HG02678 (cell line): ENCODE data around the gene DUSP2.

Source experiments
- ATAC-seq: cut with Tn5 transposase; IDR thresholded peaks from one replicate; pipeline ENCODE4 v1.9.1; 2021; ENCODE audit warnings: mild to moderate bottlenecking, moderate library complexity; ENCODE audit not compliant: unreplicated experiment

The DUSP2 gene

GRCh38 chr2:96105152-96105915 lies 39.9 kb downstream of the DUSP2 start:
- no peak for ATAC-seq

DNA sequence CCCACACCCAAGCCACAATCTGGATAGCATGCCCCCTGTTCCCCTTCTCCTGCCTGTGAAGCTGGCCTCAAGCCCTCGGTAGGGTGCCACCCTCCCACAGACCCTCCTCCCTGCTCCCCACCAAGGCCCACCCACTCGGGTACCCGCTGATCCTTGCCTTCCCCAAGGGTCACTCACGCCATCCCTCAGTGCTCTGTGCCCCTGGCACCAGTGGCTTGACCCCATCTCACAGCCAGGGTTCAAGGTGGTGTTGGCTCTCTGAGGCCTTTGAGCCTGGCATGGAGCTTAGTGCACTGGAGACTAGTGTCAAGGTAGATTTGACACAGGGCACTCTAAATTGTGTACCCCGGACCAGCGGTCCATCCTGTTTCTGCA lies 40.8 kb downstream of the DUSP2 start:
- no peak for ATAC-seq

- ATAC-seq: no peak
Measured at GRCh38 chr2:96103761-96104486, 41.3 kb downstream of the DUSP2 start.

GRCh38 chr2:96103187-96103601 lies 42.0 kb downstream of the DUSP2 start:
- ATAC-seq: no peak

DNA sequence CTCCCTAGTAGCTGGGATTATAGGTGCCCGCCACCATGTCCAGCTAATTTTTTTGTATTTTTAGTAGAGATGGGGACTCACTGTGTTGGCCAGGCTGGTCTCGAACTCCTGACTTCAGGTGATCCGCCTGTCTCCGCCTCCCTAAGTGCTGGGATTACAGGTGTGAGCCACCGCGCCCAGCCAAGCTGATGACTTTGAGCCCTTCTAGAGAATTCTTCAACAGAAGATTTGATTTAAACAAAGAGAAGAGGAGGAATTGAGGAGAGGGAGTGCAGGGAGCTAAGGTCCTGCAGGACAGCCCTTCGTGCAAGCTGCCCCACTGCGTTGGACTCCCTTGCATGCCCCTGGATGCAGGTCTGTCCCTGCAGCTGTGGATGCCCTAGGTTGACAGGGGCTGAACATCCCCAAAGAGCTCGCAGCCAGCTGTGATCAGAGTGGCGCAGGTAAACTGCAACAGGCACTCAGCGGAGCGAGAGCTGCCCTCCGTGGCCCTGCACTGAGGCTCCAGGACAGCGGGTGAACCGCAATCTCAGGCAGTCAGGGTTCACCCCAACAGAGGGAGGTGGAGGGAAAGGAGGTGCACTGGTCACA lies 42.5 kb downstream of the DUSP2 start:
- ATAC-seq: no peak

GRCh38 chr2:96100893-96101304 lies 44.3 kb downstream of the DUSP2 start:
- no peak for ATAC-seq

DNA sequence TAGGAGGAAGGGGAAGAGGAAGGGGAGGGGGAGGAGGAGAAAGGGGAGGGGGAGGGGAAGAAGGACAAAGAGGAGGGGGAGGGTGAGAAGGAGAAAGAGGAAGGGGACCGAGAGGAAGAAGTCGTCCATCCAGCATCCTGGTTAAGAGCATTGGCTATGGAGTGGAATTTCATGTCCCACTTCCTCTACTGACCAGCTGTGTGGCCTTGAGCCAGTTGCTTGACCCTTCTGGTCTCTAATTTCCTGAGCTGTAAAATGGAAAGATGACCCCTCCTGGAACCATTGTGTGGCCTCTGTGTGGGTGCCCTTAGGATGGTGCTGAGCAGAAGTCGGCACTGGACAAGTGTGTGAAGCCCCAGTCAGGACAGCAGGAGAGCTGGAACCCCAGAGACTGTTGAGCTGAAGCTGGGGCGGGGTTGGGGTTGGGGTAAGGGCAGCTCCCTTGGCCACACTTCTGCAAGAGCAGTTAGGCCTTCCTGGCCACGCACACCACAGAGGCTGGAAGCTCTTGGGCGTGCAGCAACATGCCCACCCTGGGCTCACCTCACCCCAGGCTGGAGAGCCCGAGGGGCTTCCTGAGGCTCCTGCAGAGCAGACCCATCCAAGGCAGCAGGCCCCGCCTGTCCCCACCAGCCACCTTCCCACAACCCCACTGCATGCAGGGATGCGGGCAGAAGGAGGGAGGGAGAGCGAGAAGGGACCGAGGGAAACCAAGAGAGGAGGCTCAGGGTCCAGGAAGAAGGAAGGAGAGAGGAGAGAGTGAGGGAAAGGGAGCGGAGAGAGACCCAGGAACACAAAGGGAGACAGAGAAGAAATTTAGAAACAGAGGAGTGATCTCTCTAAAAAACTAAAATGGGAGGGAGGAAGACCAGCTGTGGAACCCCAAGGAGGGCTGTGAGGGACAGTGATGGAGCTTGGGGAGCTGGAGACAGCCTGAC lies 45.1 kb downstream of the DUSP2 start:
- no peak for ATAC-seq

GRCh38 chr2:96098900-96099590 lies 46.2 kb downstream of the DUSP2 start:
- no peak for ATAC-seq

DNA sequence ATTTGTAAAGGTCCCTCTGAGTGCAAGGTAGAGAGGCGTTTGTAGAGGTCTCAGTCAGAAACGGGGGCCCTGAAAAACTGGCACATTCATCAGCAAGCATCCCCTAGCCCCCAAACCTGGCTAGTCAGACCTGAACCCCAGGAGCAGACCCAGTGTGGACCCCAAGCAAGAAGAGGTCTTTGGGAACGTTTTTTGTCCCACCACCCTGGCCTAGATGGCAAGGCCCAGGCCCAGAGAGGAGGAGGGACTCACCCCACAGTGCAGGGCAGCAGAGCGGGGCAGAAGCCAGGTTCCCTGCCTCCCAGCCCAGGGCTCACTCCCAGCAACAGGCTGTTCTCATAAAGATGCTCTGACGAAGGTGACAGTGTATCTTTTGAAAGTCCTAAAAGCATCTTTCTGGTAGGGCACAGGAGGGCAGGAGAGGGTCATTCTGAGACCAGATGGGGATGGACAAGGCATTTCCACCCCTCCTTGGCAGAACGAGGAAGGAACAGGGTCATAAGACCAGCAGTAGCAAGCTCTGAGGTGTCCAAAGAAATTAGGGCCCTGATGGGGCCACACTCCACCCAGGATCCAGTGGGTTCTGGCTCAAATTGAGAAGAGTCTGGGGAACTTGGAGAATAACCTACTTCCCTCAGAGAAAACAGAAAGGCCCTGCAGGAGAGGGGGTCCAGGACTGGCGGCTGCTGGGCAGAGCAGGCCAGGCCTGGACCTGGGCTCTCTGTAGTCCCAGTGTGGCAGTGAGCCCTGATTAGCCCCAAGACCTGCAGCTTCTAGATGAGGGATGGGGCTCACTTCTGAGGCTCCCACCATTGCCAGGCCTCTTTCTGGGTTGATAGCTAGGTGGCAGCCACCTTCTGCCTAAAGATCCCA lies 47.1 kb downstream of the DUSP2 start:
- ATAC-seq: no peak

- ATAC-seq: no peak
Measured at GRCh38 chr2:96097441-96097840, 47.8 kb downstream of the DUSP2 start.

DNA sequence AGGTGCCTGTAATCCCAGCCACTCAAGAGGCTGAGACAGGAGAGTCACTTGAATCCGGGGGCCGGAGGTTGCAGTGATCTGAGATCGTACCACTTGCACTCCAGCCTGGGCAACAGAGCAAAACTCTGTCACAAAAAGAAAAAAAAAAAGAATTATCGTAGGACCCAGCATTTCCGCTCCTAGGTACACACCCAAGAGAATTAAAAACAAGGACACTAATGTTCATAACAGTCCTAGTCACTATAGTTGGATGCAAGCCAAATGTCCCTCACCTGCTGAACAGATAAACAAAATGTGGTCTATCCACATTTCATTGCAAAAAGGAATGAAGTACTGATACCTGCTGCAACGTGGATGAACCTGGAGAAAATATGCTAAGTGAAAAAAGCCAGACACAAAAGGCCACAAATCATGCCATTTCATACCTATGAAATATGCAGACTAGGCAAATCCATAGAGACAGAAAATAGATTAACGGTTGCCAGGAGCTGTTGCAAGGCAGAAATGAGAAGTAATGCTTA lies 50.1 kb downstream of the DUSP2 start:
- no peak for ATAC-seq

DNA sequence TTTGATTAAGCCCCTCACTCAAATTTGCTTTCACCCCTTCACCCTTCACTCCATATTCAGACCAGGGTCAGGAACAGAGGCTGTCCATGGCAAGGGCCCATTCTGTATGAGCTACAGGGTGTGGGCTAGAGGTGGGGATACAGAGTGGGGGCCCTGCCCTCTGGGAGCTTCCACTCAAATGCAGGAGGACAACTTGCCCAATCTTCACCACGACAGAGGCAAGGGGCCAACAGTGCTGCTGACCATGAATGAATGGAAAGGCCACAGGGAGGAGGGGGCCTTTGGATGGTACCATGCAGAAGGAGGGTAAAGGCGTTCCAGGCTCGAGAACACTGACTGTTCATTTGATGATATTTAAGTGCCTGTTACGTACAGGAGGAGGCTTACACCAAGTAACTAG lies 51.7 kb downstream of the DUSP2 start:
- no peak for ATAC-seq
